Keratinocyte (primary cell): ENCODE measurements around the gene CENPU. TPM values are rescaled to one million over a fixed set of nuclear protein-coding genes. Genes with fewer than 3 reads are reported as not detected.

Experiments used
- DNase-seq: peaks from one replicate; pipeline ENCODE4 v3.0.0-alpha.2; 2011; ENCODE audit warnings: low read depth, missing footprints, low spot score
- FAIRE-seq: peaks from 2 replicates; lab custom pipeline; 2011; peaks lifted over from hg19 to GRCh38; lab: Jason Lieb, UNC
- H2AFZ ChIP-seq: 2 replicates; pipeline ENCODE4 v1.6.0; 2012; ENCODE audit warnings: low read length, control low read depth, inconsistent platforms; ENCODE audit not compliant: control insufficient read depth
- H3K27ac ChIP-seq: 2 replicates; pipeline ENCODE4 v1.5.1; 2011; ENCODE audit warnings: low read length; ENCODE audit not compliant: control insufficient read depth, insufficient read depth
- H3K27me3 ChIP-seq: 3 replicates; pipeline ENCODE4 v1.6.0; 2011; ENCODE audit warnings: low read length; ENCODE audit not compliant: control insufficient read depth, insufficient read depth; ENCODE audit errors: extremely low read depth
- H3K36me3 ChIP-seq, 2 experiments: 2 replicates in 1 of 2; 3 replicates in 1 of 2; pipeline ENCODE4 v1.5.1; 2011; ENCODE audit warnings: low read length in 2 of 2, mild to moderate bottlenecking in 1 of 2; ENCODE audit not compliant: control insufficient read depth in 2 of 2, insufficient read depth in 2 of 2; ENCODE audit errors: extremely low read depth in 1 of 2
- H3K4me1 ChIP-seq: 3 replicates; pipeline ENCODE4 v1.5.1; 2011; ENCODE audit warnings: low read length; ENCODE audit not compliant: control insufficient read depth, insufficient read depth; ENCODE audit errors: extremely low read depth
- H3K4me2 ChIP-seq: 3 replicates; pipeline ENCODE4 v1.6.0; 2011; ENCODE audit warnings: low read depth, low read length; ENCODE audit not compliant: control insufficient read depth, insufficient read depth; ENCODE audit errors: extremely low read depth
- H3K4me3 ChIP-seq, 3 experiments: fragments of 200-600 bp in 1 of 3; sonication (generic) in 1 of 3; 2 replicates in 2 of 3; 3 replicates in 1 of 3; pipeline ENCODE4 v1.5.1; 2011 to 2016; ENCODE audit warnings: low read length in 3 of 3, mild to moderate bottlenecking in 3 of 3, control low read depth in 2 of 3, inconsistent platforms in 1 of 3, low read depth in 1 of 3, mixed read lengths in 1 of 3, mixed run types in 1 of 3, moderate library complexity in 1 of 3; ENCODE audit not compliant: control insufficient read depth in 2 of 3, insufficient read depth in 2 of 3; ENCODE audit errors: extremely low read depth in 1 of 3
- H3K79me2 ChIP-seq: 2 replicates; pipeline ENCODE4 v1.6.0; 2012; ENCODE audit warnings: low read length; ENCODE audit not compliant: control insufficient read depth, insufficient read depth
- H3K9ac ChIP-seq: 3 replicates; pipeline ENCODE4 v1.6.0; 2011; ENCODE audit warnings: low read length; ENCODE audit not compliant: control insufficient read depth, insufficient read depth; ENCODE audit errors: extremely low read depth
- H3K9me1 ChIP-seq: 3 replicates; pipeline ENCODE4 v1.6.0; 2011; ENCODE audit warnings: low read length; ENCODE audit not compliant: control insufficient read depth, insufficient read depth; ENCODE audit errors: extremely low read depth
- H3K9me3 ChIP-seq: 2 replicates; pipeline ENCODE4 v1.5.1; 2012; ENCODE audit warnings: low read depth, low read length; ENCODE audit not compliant: control insufficient read depth
- H4K20me1 ChIP-seq: 3 replicates; pipeline ENCODE4 v1.6.0; 2011; ENCODE audit warnings: low read length; ENCODE audit not compliant: control insufficient read depth, insufficient read depth; ENCODE audit errors: extremely low read depth
- CTCF ChIP-seq, 3 experiments: IDR thresholded peaks in 1 of 3; conservative IDR thresholded peaks in 1 of 3; optimal IDR thresholded peaks in 1 of 3; 2 replicates in 2 of 3; 3 replicates in 1 of 3; pipeline versions ENCODE3 to v1.5.1; 2011; ENCODE audit warnings: low read length in 3 of 3, mild to moderate bottlenecking in 3 of 3, moderate library complexity in 2 of 3, control low read depth in 1 of 3, inconsistent platforms in 1 of 3; ENCODE audit not compliant: insufficient read depth in 2 of 3; ENCODE audit errors: extremely low read depth in 1 of 3
- EZH2 ChIP-seq: IDR thresholded peaks from one replicate; pipeline ENCODE4 v1.6.1; 2012; ENCODE audit warnings: inconsistent platforms, mild to moderate bottlenecking, low read length, moderate library complexity
- dilution Hi-C: fragments of 300-500 bp; cut with MboI; formaldehyde crosslinking; loops from one replicate; pipeline ENCODE4 v1.7.0; 2020; ENCODE audit warnings: low sequenced_read_pairs; ENCODE audit not compliant: extremely low pct_ligation_motif_present
- polyA plus RNA-seq, 5 experiments: library from polyadenylated mRNA; depleted of rRNA in 3 of 5; stranded (reverse) in 3 of 5; stranded (forward) in 1 of 5; unstranded in 1 of 5; fragments of >200 nt; gene quantifications; 1 replicate in 1 of 5; 2 replicates in 3 of 5; 3 replicates in 1 of 5; pipeline versions ENCODE4 v1.2.1 to v1.2.3, GENCODE V29; 2011 to 2012; ENCODE audit warnings: missing spikeins in 2 of 5, low read depth in 1 of 5, low replicate concordance in 1 of 5

Gene CENPU
- polyA plus RNA-seq, 1 donor (not counting 4 experiments of a cell fraction or from before 2014, with no cell fraction given) = 12.5 TPM

DNA sequence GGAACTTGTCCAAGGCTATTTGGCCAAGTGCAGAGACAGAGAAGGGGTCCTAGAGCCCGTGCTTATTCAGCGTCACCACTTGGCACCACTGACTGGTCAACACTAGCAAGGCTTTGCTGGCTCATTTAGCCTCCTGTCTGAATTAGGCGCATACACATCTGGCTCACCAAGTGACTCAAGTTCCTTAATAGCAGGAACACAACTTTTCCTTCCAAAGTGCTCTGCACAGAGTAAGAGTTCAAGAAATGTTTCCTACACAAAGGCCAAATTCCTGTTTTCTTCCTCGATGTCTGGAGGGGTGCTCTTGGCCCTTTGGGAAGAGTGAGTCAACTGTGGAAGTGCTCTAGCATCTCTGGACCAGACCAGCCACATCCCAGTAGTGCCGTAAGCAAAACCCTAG is 26.8 kb upstream of the CENPU start:
- Histone ChIP-seq H3K9me1 (no peaks in the 10 kb centered on the region), H2AFZ (no peak overlapping the region), H4K20me1 (no peaks in the 10 kb centered on the region), H3K4me3 (no peak overlapping the region), H3K9me3 (no peaks in the 10 kb centered on the region), H3K4me2 (no peak overlapping the region), H3K27ac (no peak overlapping the region), H3K27me3 (no peaks in the 10 kb centered on the region), H3K4me1 (peaks cover under 1% of the 10 kb centered on the region), H3K9ac (no peak overlapping the region), H3K79me2 (no peaks in the 10 kb centered on the region), H3K36me3 (peaks cover 22 to 30% of the 10 kb centered on the region in 2 experiments)
- dilution Hi-C loops = no loop called here
- no peak for FAIRE-seq
- TF ChIP-seq CTCF (optimal IDR thresholded peaks at IDR 0.05 in 1 of 3, IDR thresholded peaks at IDR 0.05 in 1 of 3, conservative IDR thresholded peaks at IDR 0.05 in 1 of 3; ENCODE audit: extremely low read depth in 1 of 3, insufficient read depth in 2 of 3, low read length in 3 of 3) (no peak), EZH2 (no peak)
- no peak for DNase-seq

DNA sequence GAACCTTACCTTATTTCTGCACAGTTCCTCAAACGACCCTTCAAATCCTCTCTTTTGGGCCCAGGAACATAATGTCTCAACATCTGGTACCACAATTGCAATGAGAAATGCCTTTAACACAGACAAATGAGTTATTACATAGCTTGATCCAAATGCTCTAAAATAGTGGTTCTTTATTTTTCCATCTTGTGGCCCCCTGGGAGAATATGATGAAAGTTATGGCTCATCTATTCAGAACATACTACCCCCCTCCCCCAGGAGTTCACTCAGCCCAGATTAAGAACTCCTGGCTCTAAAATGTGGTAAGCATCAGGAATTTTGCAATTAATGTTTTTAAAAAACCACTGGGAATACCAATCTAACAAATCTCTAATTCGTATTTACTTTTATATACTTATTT is 23.9 kb upstream of the CENPU start:
- Histone ChIP-seq H3K4me2 (no peak overlapping the region), H3K4me1 (peaks cover 11% of the 10 kb centered on the region), H3K4me3 (no peak overlapping the region), H3K9me1 (no peaks in the 10 kb centered on the region), H3K27ac (no peak overlapping the region), H3K9me3 (no peaks in the 10 kb centered on the region), H3K27me3 (no peaks in the 10 kb centered on the region), H4K20me1 (no peaks in the 10 kb centered on the region), H2AFZ (no peak overlapping the region), H3K9ac (no peak overlapping the region), H3K79me2 (no peaks in the 10 kb centered on the region), H3K36me3 (peaks cover 14 to 26% of the 10 kb centered on the region in 2 experiments)
- dilution Hi-C loops = no loop called here
- DNase-seq (no peak), FAIRE-seq (no peak)
- TF ChIP-seq EZH2 = no peak
- TF ChIP-seq CTCF (optimal IDR thresholded peaks at IDR 0.05 in 1 of 3, IDR thresholded peaks at IDR 0.05 in 1 of 3, conservative IDR thresholded peaks at IDR 0.05 in 1 of 3; ENCODE audit: extremely low read depth in 1 of 3, insufficient read depth in 2 of 3, low read length in 3 of 3) = no peak
